H1 (cell line): ENCODE results near the gene NAP1L5. TPM values are rescaled to one million over a fixed set of nuclear protein-coding genes. Genes with fewer than 3 reads are reported as not detected.

Experiments used
- CTCF ChIA-PET: fragments of 300-600 bp; sonication (Branson Sonifier 250); formaldehyde crosslinking; loops from one replicate; lab custom pipeline; 2021; ENCODE audit not compliant: partially characterized antibody; lab: Charles Lee
- POLR2A ChIA-PET: fragments of 300-600 bp; sonication (Branson Sonifier 250); formaldehyde crosslinking; loops from one replicate; lab custom pipeline; 2021; ENCODE audit warnings: inconsistent platforms; ENCODE audit not compliant: partially characterized antibody; lab: Charles Lee
- DNase-seq, 2 experiments: peaks; one replicate each; pipeline versions ENCODE4 v3.0.0 to v3.0.0-alpha.2; 2010 to 2022; ENCODE audit warnings: low spot score in 2 of 2, low read depth in 1 of 2, mixed read lengths in 1 of 2
- FAIRE-seq: peaks from 2 replicates; lab custom pipeline; 2011; peaks lifted over from hg19 to GRCh38; lab: Jason Lieb, UNC
- H2AFZ ChIP-seq: 2 replicates; pipeline ENCODE4 v1.8.1; 2012; ENCODE audit warnings: low read length, inconsistent platforms
- H2AK5ac ChIP-seq: 2 replicates; pipeline ENCODE4 v1.6.1; 2013; ENCODE audit warnings: low read depth, low read length
- H2BK120ac ChIP-seq: replicated peaks from 2 replicates; pipeline ENCODE3; 2013; ENCODE audit warnings: low read depth, low read length, inconsistent platforms
- H2BK12ac ChIP-seq: 2 replicates; pipeline ENCODE4 v1.6.1; 2013; ENCODE audit warnings: low read depth, low read length
- H2BK15ac ChIP-seq: 2 replicates; pipeline ENCODE4 v1.6.1; 2013; ENCODE audit warnings: low read length
- H2BK20ac ChIP-seq: 2 replicates; pipeline ENCODE4 v1.6.1; 2013; ENCODE audit warnings: low read length
- H2BK5ac ChIP-seq: 2 replicates; pipeline ENCODE4 v1.6.1; 2013; ENCODE audit warnings: low read depth, low read length
- H3K14ac ChIP-seq: 2 replicates; pipeline ENCODE4 v1.6.1; 2013; ENCODE audit warnings: inconsistent platforms; ENCODE audit not compliant: insufficient read length
- H3K18ac ChIP-seq: 2 replicates; pipeline ENCODE4 v1.6.1; 2013; ENCODE audit warnings: low read length; ENCODE audit errors: extremely low read depth
- H3K23ac ChIP-seq: 2 replicates; pipeline ENCODE4 v1.6.1; 2013; ENCODE audit warnings: inconsistent platforms; ENCODE audit not compliant: insufficient read length
- H3K23me2 ChIP-seq: 2 replicates; pipeline ENCODE4 v1.6.1; 2013; ENCODE audit warnings: low read depth, low read length
- H3K27ac ChIP-seq: 2 replicates; pipeline ENCODE4 v1.6.1; 2011; ENCODE audit warnings: low read depth, low read length, inconsistent platforms
- H3K27me3 ChIP-seq, 4 experiments: replicated peaks in 1 of 4; 1 replicate in 1 of 4; 2 replicates in 3 of 4; pipeline versions ENCODE4 v1.6.1 to v1.8.1; 2011 to 2013; ENCODE audit warnings: low read length in 3 of 4, mild to moderate bottlenecking in 3 of 4, inconsistent platforms in 2 of 4, mixed read lengths in 2 of 4, moderate library complexity in 1 of 4; ENCODE audit not compliant: control insufficient read depth in 3 of 4, insufficient read depth in 3 of 4; ENCODE audit errors: extremely low read depth in 1 of 4
- H3K36me3 ChIP-seq, 4 experiments: 2 replicates each; pipeline versions ENCODE4 v1.6.1 to v1.8.1; 2011 to 2013; ENCODE audit warnings: mild to moderate bottlenecking in 4 of 4, low read length in 3 of 4, moderate library complexity in 2 of 4, control low read depth in 1 of 4, inconsistent platforms in 1 of 4; ENCODE audit not compliant: insufficient read depth in 4 of 4, control insufficient read depth in 2 of 4
- H3K4ac ChIP-seq: replicated peaks from 2 replicates; pipeline ENCODE3; 2013; ENCODE audit warnings: low read length, low read depth, mixed read lengths, inconsistent platforms; ENCODE audit not compliant: insufficient read length
- H3K4me1 ChIP-seq, 4 experiments: replicated peaks in 1 of 4; 1 replicate in 1 of 4; 2 replicates in 3 of 4; pipeline versions ENCODE4 v1.6.1 to v1.8.1; 2011 to 2013; ENCODE audit warnings: low read length in 3 of 4, inconsistent platforms in 2 of 4, mixed read lengths in 1 of 4; ENCODE audit not compliant: insufficient read depth in 4 of 4, control insufficient read depth in 3 of 4
- H3K4me2 ChIP-seq, 2 experiments: 2 replicates each; pipeline versions ENCODE4 v1.6.1 to v1.8.1; 2011 to 2013; ENCODE audit warnings: low read depth in 2 of 2, low read length in 2 of 2, control low read depth in 1 of 2, inconsistent platforms in 1 of 2, mild to moderate bottlenecking in 1 of 2; ENCODE audit not compliant: insufficient read depth in 1 of 2
- H3K4me3 ChIP-seq, 4 experiments: fragments of 200-600, 300-600 bp in 1 of 4; sonication (generic), shearing (Covaris generic), sonication (Bioruptor Twin) in 1 of 4; 2 replicates each; pipeline versions ENCODE4 v1.5.1 to v1.8.1; 2011 to 2016; ENCODE audit warnings: low read length in 4 of 4, low read depth in 3 of 4, control low read depth in 2 of 4, inconsistent platforms in 2 of 4, mild to moderate bottlenecking in 2 of 4, mixed read lengths in 1 of 4, moderate library complexity in 1 of 4; ENCODE audit not compliant: insufficient read depth in 2 of 4; ENCODE audit errors: extremely low read depth in 1 of 4
- H3K56ac ChIP-seq: replicated peaks from 2 replicates; pipeline ENCODE3; 2013; ENCODE audit warnings: low read depth, mild to moderate bottlenecking, mixed read lengths, low read length, inconsistent platforms; ENCODE audit not compliant: insufficient read length
- H3K79me1 ChIP-seq: 2 replicates; pipeline ENCODE4 v1.6.1; 2013; ENCODE audit warnings: low read depth, low read length, control low read depth
- H3K79me2 ChIP-seq, 2 experiments: 2 replicates each; pipeline versions ENCODE4 v1.6.1 to v1.8.1; 2012 to 2013; ENCODE audit warnings: low read length in 2 of 2, mild to moderate bottlenecking in 2 of 2, inconsistent platforms in 1 of 2; ENCODE audit not compliant: insufficient read depth in 2 of 2, control insufficient read depth in 1 of 2
- H3K9ac ChIP-seq, 4 experiments: replicated peaks in 1 of 4; 1 replicate in 1 of 4; 2 replicates in 3 of 4; pipeline versions ENCODE4 v1.6.1 to v1.8.1; 2011 to 2013; ENCODE audit warnings: low read depth in 3 of 4, low read length in 3 of 4, control low read depth in 2 of 4, mild to moderate bottlenecking in 2 of 4, moderate library complexity in 2 of 4, inconsistent platforms in 1 of 4; ENCODE audit errors: extremely low read depth in 1 of 4
- H3K9me3 ChIP-seq, 2 experiments: 2 replicates each; pipeline versions ENCODE4 v1.6.1 to v1.8.1; 2012 to 2013; ENCODE audit warnings: mild to moderate bottlenecking in 2 of 2, moderate library complexity in 2 of 2, control low read depth in 1 of 2, inconsistent platforms in 1 of 2, low read depth in 1 of 2, low read length in 1 of 2, mixed read lengths in 1 of 2; ENCODE audit not compliant: insufficient read depth in 2 of 2
- H4K20me1 ChIP-seq, 2 experiments: replicated peaks in 1 of 2; 2 replicates each; pipeline versions ENCODE3 to v1.8.1; 2011 to 2013; ENCODE audit warnings: inconsistent platforms in 2 of 2, low read length in 2 of 2, mild to moderate bottlenecking in 1 of 2; ENCODE audit not compliant: insufficient read depth in 2 of 2, control insufficient read depth in 1 of 2
- H4K5ac ChIP-seq: 2 replicates; pipeline ENCODE4 v1.6.1; 2013; ENCODE audit warnings: low read length, low read depth, mixed read lengths, inconsistent platforms; ENCODE audit not compliant: insufficient read length
- H4K8ac ChIP-seq: 2 replicates; pipeline ENCODE4 v1.8.0; 2013; ENCODE audit warnings: mild to moderate bottlenecking, moderate library complexity, low read length, inconsistent platforms; ENCODE audit not compliant: insufficient read depth; ENCODE audit errors: extremely low read depth
- H4K91ac ChIP-seq: replicated peaks from 2 replicates; pipeline ENCODE3; 2013; ENCODE audit warnings: low read length, mixed read lengths, inconsistent platforms; ENCODE audit not compliant: insufficient read length
- ASH2L ChIP-seq: fragments of 200-600, 300-600 bp; sonication (generic); IDR thresholded peaks from one replicate; pipeline ENCODE4 v1.7.1; 2017; ENCODE audit warnings: low read length
- ATF3 ChIP-seq: IDR thresholded peaks from 2 replicates; pipeline ENCODE4 v1.6.1; 2011; ENCODE audit warnings: low read depth, mild to moderate bottlenecking, low read length; ENCODE audit not compliant: insufficient read depth
- BCL11A ChIP-seq, 2 experiments: IDR thresholded peaks; one replicate each; pipeline ENCODE4 v1.6.1; 2011; ENCODE audit warnings: low read depth in 2 of 2, low read length in 2 of 2, mild to moderate bottlenecking in 2 of 2
- BRCA1 ChIP-seq: IDR thresholded peaks from 2 replicates; pipeline ENCODE4 v1.6.1; 2012; ENCODE audit warnings: low read depth, low read length, improper control_type of control experiment
- CEBPB ChIP-seq: IDR thresholded peaks from 2 replicates; pipeline ENCODE4 v1.6.1; 2012; ENCODE audit warnings: low read depth, low read length
- CHD2 ChIP-seq: IDR thresholded peaks from 2 replicates; pipeline ENCODE4 v1.6.1; 2012; ENCODE audit warnings: low read length, improper control_type of control experiment
- EGR1 ChIP-seq: IDR thresholded peaks from 2 replicates; pipeline ENCODE4 v1.6.1; 2011; ENCODE audit warnings: low read depth, low read length, borderline replicate concordance
- EZH2 ChIP-seq: fragments of 200-600 bp; sonication (generic); IDR thresholded peaks from 2 replicates; pipeline ENCODE4 v1.7.1; 2012; ENCODE audit warnings: low read depth, mild to moderate bottlenecking, moderate library complexity, low read length, inconsistent platforms; ENCODE audit not compliant: severe bottlenecking
- FOSL1 ChIP-seq: IDR thresholded peaks from 2 replicates; pipeline ENCODE4 v1.6.1; 2011; ENCODE audit warnings: mild to moderate bottlenecking, low read depth, low read length, moderate library complexity; ENCODE audit not compliant: insufficient read depth
- GABPA ChIP-seq: IDR thresholded peaks from 2 replicates; pipeline ENCODE4 v1.6.1; 2011; ENCODE audit warnings: mild to moderate bottlenecking, low read length, moderate library complexity, borderline replicate concordance; ENCODE audit not compliant: insufficient read depth
- GTF2F1 ChIP-seq: IDR thresholded peaks from 2 replicates; pipeline ENCODE4 v1.6.1; 2012; ENCODE audit warnings: low read depth, low read length, improper control_type of control experiment, borderline replicate concordance
- HDAC2 ChIP-seq, 2 experiments: fragments of 300-600 bp in 1 of 2; sonication (generic) in 1 of 2; IDR thresholded peaks; 2 replicates each; pipeline ENCODE4 v1.6.1; 2011 to 2012; ENCODE audit warnings: low read depth in 2 of 2, low read length in 2 of 2, mild to moderate bottlenecking in 2 of 2, moderate library complexity in 2 of 2, borderline replicate concordance in 1 of 2, inconsistent platforms in 1 of 2
- PHF8 ChIP-seq: fragments of 200-600 bp; sonication (generic); conservative IDR thresholded peaks from 2 replicates; pipeline ENCODE4 v1.7.1; 2012; ENCODE audit warnings: low read depth, mild to moderate bottlenecking, inconsistent platforms, low read length, moderate library complexity
- POLR2AphosphoS5 ChIP-seq: IDR thresholded peaks from 2 replicates; pipeline ENCODE4 v1.6.1; 2011; ENCODE audit warnings: low read depth, low read length
- RXRA ChIP-seq: IDR thresholded peaks from 2 replicates; pipeline ENCODE4 v1.6.1; 2011; ENCODE audit warnings: low read depth, mild to moderate bottlenecking, low read length, moderate library complexity; ENCODE audit not compliant: insufficient read depth
- SP2 ChIP-seq: IDR thresholded peaks from 2 replicates; pipeline ENCODE4 v1.6.1; 2012; ENCODE audit warnings: mild to moderate bottlenecking, low read length, inconsistent platforms
- polyA plus RNA-seq, 7 experiments: library from polyadenylated mRNA; depleted of rRNA in 3 of 7; stranded (reverse) in 5 of 7; unstranded in 2 of 7; fragments of >200 nt in 5 of 7; fragments of 200-250 nt in 2 of 7; gene quantifications; 1 replicate in 5 of 7; 2 replicates in 1 of 7; 4 replicates in 1 of 7; pipeline versions ENCODE4 v1.2.1 to v1.2.3, GENCODE V29; 2011 to 2013; ENCODE audit warnings: missing spikeins in 2 of 7, mixed read lengths in 2 of 7
- total RNA-seq: library from RNA; stranded (reverse); fragmentation: NEBNext Ultra II Directional; extraction: Animal tissue kit (Norgen Biotek cat#: 25700); gene quantifications from 2 replicates; pipeline ENCODE4 v1.2.1, GENCODE V29; 2021

Gene NAP1L5
- total and polyA plus RNA-seq, 2 of the 8 experiments (the other 6 are each of a cell fraction or from before 2014, with no cell fraction given), result 1.3 to 2.7 TPM

- Histone ChIP-seq H3K9ac (no peak overlapping the region), H4K8ac (no peak overlapping the region), H4K91ac (no peak overlapping the region), H3K79me1 (no peaks in the 10 kb centered on the region), H4K20me1 (no peaks in the 10 kb centered on the region), H3K14ac (no peak overlapping the region), H4K5ac (no peak overlapping the region), H2AFZ (no peak overlapping the region), H3K27ac (no peak overlapping the region), H3K9me3 (no peaks in the 10 kb centered on the region), H3K79me2 (no peaks in the 10 kb centered on the region), H2BK12ac (no peak overlapping the region), H3K4me2 (no peak overlapping the region), H2AK5ac (no peak overlapping the region), H3K23ac (no peak overlapping the region), H3K4ac (no peak overlapping the region), H3K36me3 (no peaks in the 10 kb centered on the region), H2BK20ac (no peak overlapping the region), H2BK5ac (no peak overlapping the region), H3K27me3 (no peaks in the 10 kb centered on the region), H2BK120ac (no peak overlapping the region), H3K4me1 (no peaks in the 10 kb centered on the region; a peak in 1 of 7 replicates)
- no peak for DNase-seq
- FAIRE-seq, result no peak
- CTCF ChIA-PET, result interaction anchor here (0.9 to 1.8 kb wide), 19 partner anchors 10 to 143 kb away, joined by 3 to 32 read pairs (median 5); partner anchors contain the start of gene PYURF
- TF ChIP-seq EZH2 (no peak), BCL11A (IDR thresholded peaks at IDR 0.05; ENCODE audit: low read depth in 2 of 2, low read length in 2 of 2) (no peak), GABPA (no peak), CEBPB (no peak), ATF3 (no peak), POLR2AphosphoS5 (no peak), PHF8 (no peak), GTF2F1 (no peak), BRCA1 (no peak), EGR1 (no peak), RXRA (no peak), HDAC2 (IDR thresholded peaks at IDR 0.05; ENCODE audit: borderline replicate concordance in 1 of 2, low read depth in 2 of 2, low read length in 2 of 2) (no peak), FOSL1 (no peak), SP2 (no peak), ASH2L (no peak), CHD2 (no peak)
- TF ChIP-seq, all 59 proteins: peak for 0
- Histone ChIP-seq H2BK15ac (no peak overlapping the region), H3K18ac (no peak overlapping the region), H3K4me3 (no peak overlapping the region), H3K23me2 (no peaks in the 10 kb centered on the region), H3K56ac (no peak overlapping the region)
- POLR2A ChIA-PET, result no interaction called here
Measured at GRCh38 chr4:88659890-88660208, 37.8 kb downstream of the NAP1L5 start.
